Transverse colon (tissue), 4 donors: Measurements from ENCODE around the gene INTS11. TPM values are rescaled to one million over a fixed set of nuclear protein-coding genes. Genes with fewer than 3 reads are reported as not detected.

Source experiments
- DNase-seq: peaks from one replicate; pipeline ENCODE4 v3.0.0-alpha.2; 2019
- H3K27ac ChIP-seq, 4 donors: fragments of 200-600 bp; sonication (generic); 2 replicates each; pipeline ENCODE4 v1.5.1; 2016 to 2018; ENCODE audit warnings: inconsistent platforms in 4 of 4
- H3K27me3 ChIP-seq: fragments of 200-600 bp; sonication (generic); 2 replicates; pipeline ENCODE4 v1.5.1; 2017; ENCODE audit warnings: inconsistent platforms
- H3K36me3 ChIP-seq, 4 donors: fragments of 200-600 bp; sonication (generic); 2 replicates each; pipeline ENCODE4 v1.5.1; 2017 to 2019; ENCODE audit warnings: inconsistent platforms in 4 of 4
- H3K4me1 ChIP-seq, 4 donors: fragments of 200-600 bp; sonication (generic); 2 replicates each; pipeline ENCODE4 v1.5.1; 2017 to 2020; ENCODE audit warnings: inconsistent platforms in 4 of 4
- H3K4me3 ChIP-seq, 4 donors: fragments of 200-600 bp; sonication (generic); 1 replicate in 1 of 4; 2 replicates in 3 of 4; pipeline versions ENCODE4 v1.5.1 to v1.6.1; 2017 to 2019; ENCODE audit warnings: inconsistent platforms in 4 of 4
- H3K9me3 ChIP-seq, 2 donors: fragments of 200-600 bp; sonication (generic); 2 replicates each; pipeline ENCODE4 v1.5.1; 2017 to 2019; ENCODE audit warnings: inconsistent platforms in 2 of 2
- EP300 ChIP-seq: sonication (generic); formaldehyde crosslinking; IDR thresholded peaks from one replicate; pipeline ENCODE4 v1.6.1; 2017; ENCODE audit warnings: antibody characterized with exemption, low read depth
- POLR2A ChIP-seq: fragments of 450-650 bp; IDR thresholded peaks from one replicate; pipeline ENCODE4 v1.6.1; 2016; ENCODE audit warnings: antibody characterized with exemption, mild to moderate bottlenecking, moderate library complexity
- POLR2AphosphoS5 ChIP-seq, 3 donors: sonication (generic); formaldehyde crosslinking; IDR thresholded peaks; one replicate each; pipeline ENCODE4 v1.6.1; 2016; ENCODE audit warnings: antibody characterized with exemption in 3 of 3
- WGBS, 2 donors: methylation state at CpG; one replicate each; pipeline ENCODE4 v1.1.5; 2018; ENCODE audit warnings: low coverage in 1 of 2; 5-methylcytosine and 5-hydroxymethylcytosine counted together
- in situ Hi-C, 4 donors: fragments of 200-750 bp; cut with MboI; loops; one replicate each; pipeline versions ENCODE4 v1.15.0 to v1.15.1; 2017; ENCODE audit warnings: low sequenced_read_pairs in 3 of 4, low pct_ligation_motif_present in 1 of 4, low pct_unique_long_range_greater_than_20kb in 1 of 4
- intact Hi-C: fragments of 100-400 bp; cut with DNase I; formaldehyde crosslinking; loops from one replicate; pipeline ENCODE4 v1.15.1; 2023; ENCODE audit warnings: low total_unique reads
- total RNA-seq, 4 donors: library from RNA; depleted of rRNA; stranded (reverse); fragments of >200 nt; gene quantifications; one replicate each; pipeline ENCODE4 v1.1.0, GENCODE V29; 2016
- TF ChIP-seq, protein P1 (sequence below), 5 experiments: fragments of 200-600 bp in 3 of 5; fragments of 450-650 bp in 2 of 5; sonication (generic) in 3 of 5; IDR thresholded peaks; 1 replicate in 2 of 5; 2 replicates in 3 of 5; pipeline ENCODE4 v1.5.1; 2016 to 2017; ENCODE audit warnings: antibody characterized with exemption in 5 of 5, inconsistent platforms in 3 of 5, mild to moderate bottlenecking in 2 of 5, moderate library complexity in 1 of 5

Gene INTS11
- total RNA-seq, 4 donors from 2014 or later: 118 to 424 (median 140) TPM

GRCh38 chr1:1321477-1321876 lies 3.0 kb downstream of the INTS11 start:
- intact Hi-C loops: no loop called here
- DNase-seq: no peak
- Histone ChIP-seq H3K4me3 (no peak overlapping the region), H3K27ac (no peak overlapping the region), H3K27me3 (no peaks in the 10 kb centered on the region), H3K4me1 (peaks cover 36 to 53% (median 41%) of the 10 kb centered on the region in 4 donors), H3K36me3 (peaks cover 0 to 2% (median 0%) of the 10 kb centered on the region in 4 donors), H3K9me3 (no peaks in the 10 kb centered on the region)
- WGBS, 2 donors: 84% methylated on average over 8 of the region's 8 CpGs; no CpG with 5 or more reads in 1 of the 2 donors
- in situ Hi-C loops: no loop called here
- TF ChIP-seq, protein P1, sequence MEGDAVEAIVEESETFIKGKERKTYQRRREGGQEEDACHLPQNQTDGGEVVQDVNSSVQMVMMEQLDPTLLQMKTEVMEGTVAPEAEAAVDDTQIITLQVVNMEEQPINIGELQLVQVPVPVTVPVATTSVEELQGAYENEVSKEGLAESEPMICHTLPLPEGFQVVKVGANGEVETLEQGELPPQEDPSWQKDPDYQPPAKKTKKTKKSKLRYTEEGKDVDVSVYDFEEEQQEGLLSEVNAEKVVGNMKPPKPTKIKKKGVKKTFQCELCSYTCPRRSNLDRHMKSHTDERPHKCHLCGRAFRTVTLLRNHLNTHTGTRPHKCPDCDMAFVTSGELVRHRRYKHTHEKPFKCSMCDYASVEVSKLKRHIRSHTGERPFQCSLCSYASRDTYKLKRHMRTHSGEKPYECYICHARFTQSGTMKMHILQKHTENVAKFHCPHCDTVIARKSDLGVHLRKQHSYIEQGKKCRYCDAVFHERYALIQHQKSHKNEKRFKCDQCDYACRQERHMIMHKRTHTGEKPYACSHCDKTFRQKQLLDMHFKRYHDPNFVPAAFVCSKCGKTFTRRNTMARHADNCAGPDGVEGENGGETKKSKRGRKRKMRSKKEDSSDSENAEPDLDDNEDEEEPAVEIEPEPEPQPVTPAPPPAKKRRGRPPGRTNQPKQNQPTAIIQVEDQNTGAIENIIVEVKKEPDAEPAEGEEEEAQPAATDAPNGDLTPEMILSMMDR (IDR thresholded peaks at IDR 0.05): no peak
- TF ChIP-seq POLR2AphosphoS5 (IDR thresholded peaks at IDR 0.05): no peak
- TF ChIP-seq POLR2A: no peak
- TF ChIP-seq EP300: no peak

DNA sequence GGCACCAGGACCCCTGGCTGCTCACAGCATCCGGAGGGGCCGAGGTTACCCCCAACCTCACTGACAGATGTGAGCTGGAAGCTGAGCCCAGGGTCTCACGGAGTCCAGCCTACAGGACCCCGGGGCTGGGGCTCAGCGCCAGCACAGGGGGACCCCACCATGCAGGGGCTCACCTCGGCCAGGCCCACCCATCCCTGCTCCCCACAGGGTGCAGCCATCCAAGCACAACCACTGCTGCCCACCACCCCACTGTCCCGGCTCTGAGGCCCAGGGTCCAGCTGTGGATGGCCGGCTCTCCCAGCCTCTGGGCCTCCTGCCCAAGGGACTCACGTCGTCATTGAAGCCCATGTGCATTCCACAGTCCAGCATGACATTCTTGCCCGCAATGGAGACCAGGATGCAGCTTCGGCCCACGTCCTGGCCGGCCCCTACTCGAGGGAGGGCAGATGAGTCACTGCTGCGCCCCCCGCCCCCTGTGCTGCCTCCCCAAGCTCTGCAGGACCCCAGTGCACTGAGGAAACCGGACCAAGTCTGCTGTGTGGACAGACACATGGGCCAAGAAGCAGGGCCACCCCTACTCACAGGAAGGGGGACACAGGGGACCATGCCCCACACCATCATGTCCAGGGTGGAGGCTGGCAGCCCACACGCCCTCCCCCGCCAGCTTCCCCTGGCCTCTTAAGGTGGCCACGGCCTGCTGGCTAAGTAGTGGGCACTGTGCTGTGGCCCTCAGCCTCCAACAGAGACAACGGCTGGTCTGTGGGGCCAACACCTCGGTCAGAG lies 3.6 kb downstream of the INTS11 start:
- in situ Hi-C loops: no loop called here
- Histone ChIP-seq H3K9me3 (no peaks in the 10 kb centered on the region), H3K27me3 (no peaks in the 10 kb centered on the region), H3K27ac (no peak overlapping the region), H3K4me3 (no peak overlapping the region), H3K4me1 (peaks cover 30 to 53% (median 35%) of the 10 kb centered on the region in 4 donors), H3K36me3 (peaks cover 0 to 2% (median 0%) of the 10 kb centered on the region in 4 donors)
- intact Hi-C loops: no loop called here
- DNase-seq: no peak
- WGBS, 2 donors: 88% methylated on average over 11 of the region's 23 CpGs; no CpG with 5 or more reads in 1 of the 2 donors
- TF ChIP-seq EP300 (no peak), POLR2AphosphoS5 (IDR thresholded peaks at IDR 0.05) (no peak), POLR2A (no peak)
- TF ChIP-seq, protein P1 (IDR thresholded peaks at IDR 0.05): no peak

- H3K4me3 ChIP-seq: no peak overlapping the region
- H3K9me3 ChIP-seq: no peaks in the 10 kb centered on the region
- intact Hi-C loops: no loop called here
- peak overlapping the region in 1 of 4 donors; percentile 89 for H3K27ac ChIP-seq
- peaks cover 19 to 44% (median 26%) of the 10 kb centered on the region in 4 donors for H3K4me1 ChIP-seq
- H3K36me3 ChIP-seq: peaks cover 0 to 2% (median 0%) of the 10 kb centered on the region in 4 donors
- H3K27me3 ChIP-seq: no peaks in the 10 kb centered on the region
- no peak for DNase-seq
- 92 to 93% methylated on average over 5 to 13 of the region's 13 CpGs for WGBS, 2 donors
- in situ Hi-C loops: no loop called here
- no peak for TF ChIP-seq POLR2AphosphoS5 (IDR thresholded peaks at IDR 0.05)
- no peak for TF ChIP-seq EP300
- no peak for TF ChIP-seq POLR2A
- TF ChIP-seq, protein P1 (IDR thresholded peaks at IDR 0.05): no peak
Observed at GRCh38 chr1:1319646-1319941, 4.9 kb downstream of the INTS11 start.

DNA sequence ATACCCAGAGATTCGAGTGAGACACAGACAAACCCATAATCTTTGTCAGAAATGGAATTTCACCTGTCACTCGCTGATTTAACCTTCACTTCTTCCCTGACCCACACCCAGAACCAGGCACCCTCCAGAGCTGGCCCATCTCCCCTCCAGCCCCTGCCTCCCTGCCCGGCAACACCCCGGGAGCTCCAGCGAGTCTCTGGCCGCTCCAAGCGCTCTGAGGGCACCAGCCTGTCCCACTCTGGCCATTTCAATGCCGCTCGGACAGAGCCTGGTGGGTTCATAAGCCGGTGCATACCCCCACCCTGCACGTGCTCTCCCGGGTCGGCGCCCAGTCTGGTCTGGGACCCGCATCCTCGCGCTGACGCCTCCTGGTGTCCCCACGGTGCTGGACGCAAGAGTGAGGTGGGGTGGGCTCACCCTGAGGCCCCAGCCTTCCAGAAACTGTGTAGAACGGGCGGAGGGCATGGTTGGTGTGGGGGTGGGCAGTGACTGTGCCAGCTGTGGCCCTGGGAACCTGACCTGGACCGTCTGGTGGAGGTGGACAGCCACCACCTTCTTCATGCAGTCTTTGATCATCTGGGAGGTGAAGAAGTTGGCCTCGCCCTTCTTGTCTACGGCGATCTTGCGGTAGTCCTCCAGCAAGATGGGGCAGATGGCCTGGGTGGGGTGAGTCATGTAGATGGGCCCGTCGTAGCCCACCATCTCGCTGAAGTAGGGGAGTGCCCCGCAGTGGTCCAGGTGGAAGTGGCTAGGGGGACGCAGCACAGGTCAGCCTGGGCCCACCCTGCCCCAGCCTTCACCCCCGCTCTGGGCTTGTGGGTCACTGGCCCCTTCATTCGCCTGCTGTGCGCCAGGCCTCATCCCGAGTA lies 5.4 kb downstream of the INTS11 start:
- no peaks in the 10 kb centered on the region for H3K27me3 ChIP-seq
- TF ChIP-seq EP300 (no peak), POLR2AphosphoS5 (IDR thresholded peaks at IDR 0.05) (no peak), POLR2A (no peak)
- TF ChIP-seq, protein P1 (IDR thresholded peaks at IDR 0.05): no peak
- intact Hi-C loops (no loop called here), in situ Hi-C loops (no loop called here)
- peak overlapping the region; percentile 71 to 89 (median 78) for H3K27ac ChIP-seq
- H3K4me1 ChIP-seq: peaks cover 19 to 44% (median 26%) of the 10 kb centered on the region in 4 donors
- H3K9me3 ChIP-seq: no peaks in the 10 kb centered on the region
- peaks cover 0 to 6% (median 1%) of the 10 kb centered on the region in 4 donors for H3K36me3 ChIP-seq
- no peak for DNase-seq
- H3K4me3 ChIP-seq: no peak overlapping the region
- WGBS, 2 donors: 81 to 91% methylated on average over 2 to 35 of the region's 36 CpGs
